ENCODE measurements around the gene C1orf115.

C1orf115 gene

GRCh38 chr1:220746851-220747250, 56.7 kb downstream of the C1orf115 start:
- H3K27ac ChIP-seq (ENCODE audit: low read depth, low read length) = no peak overlapping the region
- peaks cover 30% of the 10 kb centered on the region for H3K4me1 ChIP-seq (ENCODE audit: control insufficient read depth, insufficient read depth, low read length)
- no peak overlapping the region for H3K9ac ChIP-seq (ENCODE audit: low read length)
- H3K4me3 ChIP-seq (ENCODE audit: low read depth, low read length) = no peak overlapping the region
- peaks cover 59% of the 10 kb centered on the region for H3K27me3 ChIP-seq (ENCODE audit: control insufficient read depth, insufficient read depth, low read length)
- H3K36me3 ChIP-seq (ENCODE audit: control insufficient read depth, insufficient read depth, low read length) = no peaks in the 10 kb centered on the region
- H3K9me3 ChIP-seq (ENCODE audit: control insufficient read depth, insufficient read depth, low read depth, low read length) = no peaks in the 10 kb centered on the region

- peaks cover 30% of the 10 kb centered on the region for H3K4me1 ChIP-seq (ENCODE audit: control insufficient read depth, insufficient read depth, low read length)
- no peaks in the 10 kb centered on the region for H3K36me3 ChIP-seq (ENCODE audit: control insufficient read depth, insufficient read depth, low read length)
- peaks cover 59% of the 10 kb centered on the region for H3K27me3 ChIP-seq (ENCODE audit: control insufficient read depth, insufficient read depth, low read length)
- H3K9me3 ChIP-seq (ENCODE audit: control insufficient read depth, insufficient read depth, low read depth, low read length) = no peaks in the 10 kb centered on the region
- H3K27ac ChIP-seq (ENCODE audit: low read depth, low read length) = no peak overlapping the region
- peak overlapping the region; percentile 64 for H3K9ac ChIP-seq (ENCODE audit: low read length)
- peak overlapping the region; percentile 82 for H3K4me3 ChIP-seq (ENCODE audit: low read depth, low read length)
Measured at GRCh38 chr1:220747437-220748088, 57.4 kb downstream of the C1orf115 start.

GRCh38 chr1:220748089-220748934, 58.1 kb downstream of the C1orf115 start, which contains the start of gene MTARC2:
MTARC2 (plus strand) TSS chr1:220748322; CDS start chr1:220748532, 210 bp downstream.
- peak within 1 kb of the TSS; percentile 64 for H3K9ac ChIP-seq (ENCODE audit: low read length)
- H3K36me3 ChIP-seq (ENCODE audit: control insufficient read depth, insufficient read depth, low read length) = no peaks in the 10 kb centered on the region
- H3K4me3 ChIP-seq (ENCODE audit: low read depth, low read length) = peak within 1 kb of the TSS; percentile 82
- H3K27me3 ChIP-seq (ENCODE audit: control insufficient read depth, insufficient read depth, low read length) = peaks cover 55% of the 10 kb centered on the region
- H3K4me1 ChIP-seq (ENCODE audit: control insufficient read depth, insufficient read depth, low read length) = peaks cover 30% of the 10 kb centered on the region
- no peak within 1 kb of the TSS for H3K27ac ChIP-seq (ENCODE audit: low read depth, low read length)
- H3K9me3 ChIP-seq (ENCODE audit: control insufficient read depth, insufficient read depth, low read depth, low read length) = no peaks in the 10 kb centered on the region

Data from HUES6 (cell line).